Subcutaneous adipose tissue (tissue), 4 donors: ENCODE measurements around the gene VIM. TPM values are rescaled to one million over a fixed set of nuclear protein-coding genes. Genes with fewer than 3 reads are reported as not detected.

Source experiments
- CTCF ChIP-seq: fragments of 450-650 bp; IDR thresholded peaks from one replicate; pipeline ENCODE4 v1.5.1; 2016; ENCODE audit warnings: low read depth, mild to moderate bottlenecking, control low read depth, antibody characterized with exemption, moderate library complexity
- total RNA-seq, 4 donors: library from RNA; depleted of rRNA; stranded (reverse); fragments of >200 nt; gene quantifications; one replicate each; pipeline ENCODE4 v1.1.0, GENCODE V29; 2016

The VIM gene
- total RNA-seq, 4 donors from 2014 or later: 5,225 to 9,147 (median 6,983) TPM

GRCh38 chr10:17216901-17217395 is 11.1 kb upstream of the VIM start:
- no peak for TF ChIP-seq CTCF

DNA sequence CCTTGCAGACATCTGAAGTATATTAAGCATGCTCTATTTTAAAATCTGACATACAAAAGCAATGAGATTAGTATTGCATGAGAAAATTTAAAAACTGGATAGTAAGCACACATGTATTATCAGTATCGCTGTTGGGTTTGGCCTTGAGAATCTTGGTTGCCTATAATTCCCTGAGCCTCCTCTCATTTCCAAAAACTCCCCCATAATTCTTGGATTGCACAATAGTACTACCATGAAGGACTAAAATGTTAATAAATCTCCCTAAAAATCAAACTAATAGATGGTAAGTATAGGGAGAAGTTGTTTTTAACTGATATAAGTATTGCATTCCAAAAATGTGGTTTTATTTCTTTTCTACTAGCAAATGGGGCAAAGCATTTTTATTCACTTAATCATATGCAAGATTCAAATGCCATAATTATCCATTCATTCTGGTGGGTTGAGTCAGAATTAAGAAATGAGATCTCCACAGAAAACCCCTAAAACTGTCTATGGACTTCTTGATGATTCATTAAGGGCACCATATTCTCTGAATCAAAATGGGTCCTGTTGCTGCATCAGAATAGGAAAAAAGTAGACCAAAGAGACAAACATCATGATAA is 10.3 kb upstream of the VIM start:
- TF ChIP-seq CTCF: no peak

- TF ChIP-seq CTCF: no peak
Observed at GRCh38 chr10:17219024-17219423, 9.0 kb upstream of the VIM start.

DNA sequence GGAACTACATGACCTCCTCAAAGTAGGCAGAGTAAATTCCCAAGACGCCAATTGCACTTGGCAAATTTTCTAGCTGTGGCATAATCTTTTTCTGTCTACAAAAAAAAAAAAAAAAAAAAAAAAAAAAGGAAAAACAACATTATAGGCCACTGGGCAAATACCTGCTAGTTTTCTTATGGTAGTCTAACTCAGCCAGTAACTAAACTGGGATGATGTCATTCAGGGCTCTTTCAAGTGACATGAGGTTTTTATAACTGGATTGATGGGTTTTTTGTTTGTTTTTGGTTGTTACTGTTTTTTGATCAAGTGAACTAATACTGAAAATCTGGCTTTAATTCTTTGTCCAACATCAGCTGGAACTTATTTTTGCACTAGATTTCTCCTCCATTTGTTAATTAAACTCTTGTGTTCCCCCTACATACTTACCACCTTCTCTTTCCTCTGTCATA is 7.4 kb upstream of the VIM start:
- no peak for TF ChIP-seq CTCF

GRCh38 chr10:17222329-17222728 is 5.7 kb upstream of the VIM start:
- no peak for TF ChIP-seq CTCF

DNA sequence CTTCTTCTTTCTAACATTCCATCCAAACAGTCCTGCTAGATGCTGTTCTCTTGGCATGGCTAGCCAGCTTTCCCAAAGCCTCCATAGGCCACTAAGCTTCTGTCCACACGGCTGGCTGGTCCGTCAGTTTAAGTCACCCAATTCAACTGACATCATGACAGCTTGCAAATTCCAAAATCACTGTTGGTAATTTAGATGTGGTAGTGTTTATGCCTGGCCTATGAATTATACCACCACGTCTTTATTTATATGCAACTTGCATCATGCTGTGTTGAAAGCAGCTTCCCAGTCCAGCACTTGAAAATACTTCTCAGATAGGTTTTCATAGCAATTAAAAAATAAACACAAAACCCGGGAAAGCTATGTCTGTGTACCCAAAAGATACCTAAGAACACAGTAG is 2.2 kb upstream of the VIM start:
- TF ChIP-seq CTCF: no peak

- TF ChIP-seq CTCF: no peak
Observed at GRCh38 chr10:17226891-17227303, 1.1 kb upstream of the VIM start.
